Measurements from ENCODE around the gene ADI1. TPM values are rescaled to one million over a fixed set of nuclear protein-coding genes. Genes with fewer than 3 reads are reported as not detected.

ADI1 gene
- total and polyA plus RNA-seq, 2 of the 4 experiments (the other 2 are of a cell fraction): 43.2 to 46.0 TPM

DNA sequence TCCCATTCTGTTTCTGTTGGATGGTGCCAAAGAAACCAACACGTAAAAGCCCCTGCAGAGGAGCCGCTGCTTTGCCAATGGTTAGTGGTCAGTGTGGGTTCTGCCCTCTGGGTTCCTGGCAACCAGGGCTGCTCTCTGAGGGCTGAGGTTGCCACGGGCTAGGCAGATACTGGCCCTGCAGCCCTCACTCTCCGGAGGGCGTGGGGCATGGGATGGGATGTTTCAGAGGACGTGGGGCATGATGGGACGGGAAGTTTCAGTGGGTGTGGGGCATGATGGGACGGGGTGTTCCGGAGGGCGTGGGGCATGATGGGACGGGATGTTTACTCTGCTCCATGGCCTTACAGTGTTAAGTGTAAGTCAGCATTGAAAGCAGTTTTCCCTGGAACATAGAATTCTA, 34.2 kb downstream of the ADI1 start:
- Histone ChIP-seq H2AK9ac (replicated peaks; ENCODE audit: low read depth, low read length, poor library complexity) (no peak overlapping the region), H2AFZ (replicated peaks; ENCODE audit: low read length, poor library complexity) (peak overlapping the region; percentile 58), H2BK15ac (ENCODE audit: low read depth, low read length) (no peak overlapping the region), H4K91ac (ENCODE audit: insufficient read depth, low read depth, low read length) (no peak overlapping the region), H3K23ac (ENCODE audit: low read depth, low read length) (no peak overlapping the region), H3K27ac (ENCODE audit: insufficient read depth, low read length) (no peak overlapping the region), H2BK20ac (ENCODE audit: low read depth, low read length) (no peak overlapping the region), H3K56ac (ENCODE audit: extremely low read depth, insufficient read depth, low read length) (no peak overlapping the region), H3K18ac (ENCODE audit: low read depth, low read length) (no peak overlapping the region), H3K4ac (ENCODE audit: low read depth, low read length) (no peak overlapping the region), H2AK5ac (ENCODE audit: low read depth, low read length) (no peak overlapping the region), H3K27me3 (ENCODE audit: control insufficient read depth, insufficient read depth, low read length) (no peaks in the 10 kb centered on the region), H3K9ac (ENCODE audit: low read depth, low read length) (no peak overlapping the region), H4K20me1 (ENCODE audit: insufficient read depth, low read length) (no peaks in the 10 kb centered on the region), H4K5ac (ENCODE audit: low read depth, low read length) (no peak overlapping the region), H3K4me1 (ENCODE audit: control insufficient read depth, insufficient read depth, low read length) (no peaks in the 10 kb centered on the region; the same call in 1 of the 2 replicates), H4K8ac (ENCODE audit: low read depth in 2 of 2, low read length in 2 of 2) (no peak overlapping the region), H3K9me1 (ENCODE audit: insufficient read depth, low read length) (no peaks in the 10 kb centered on the region), H3K4me2 (ENCODE audit: low read depth, low read length) (no peak overlapping the region), H3K4me3 (ENCODE audit: insufficient read depth, low read depth, low read length) (no peak overlapping the region), H2BK120ac (ENCODE audit: low read depth, low read length) (no peak overlapping the region), H3K14ac (replicated peaks; ENCODE audit: low read depth, low read length) (no peak overlapping the region), H3K79me1 (ENCODE audit: low read depth in 1 of 2, low read length in 2 of 2) (no peaks in the 10 kb centered on the region), H3K36me3 (ENCODE audit: control insufficient read depth, insufficient read depth, low read length) (peaks cover 13% of the 10 kb centered on the region; the same call in 1 of the 2 replicates), H2BK5ac (ENCODE audit: low read depth, low read length, poor library complexity, severe bottlenecking) (no peak overlapping the region), H3K9me3 (ENCODE audit: control insufficient read depth, insufficient read depth, low read length) (no peaks in the 10 kb centered on the region)
- intact Hi-C loops (cut with micrococcal nuclease): no loop called here
- DNase-seq (no peak), ATAC-seq (ENCODE audit: low read depth) (no peak)
- POLR2A ChIA-PET (ENCODE audit: unreplicated experiment): no interaction called here
- dilution Hi-C loops (cut with HindIII; ENCODE audit: low sequenced_read_pairs, unreplicated experiment): no loop called here
- in situ Hi-C loops (cut with MboI; ENCODE audit: low sequenced_read_pairs): no loop called here
- CTCF ChIA-PET: no interaction called here
- no TSS peak for BruUV-seq (replicated peaks)
- TF ChIP-seq USF2 (IDR thresholded peaks at IDR 0.05; ENCODE audit: low read depth, low read length) (no peak), MAFK (IDR thresholded peaks at IDR 0.05; ENCODE audit: low read depth, low read length) (no peak), FOS (IDR thresholded peaks at IDR 0.05; ENCODE audit: low read depth, low read length) (no peak), CEBPB (IDR thresholded peaks at IDR 0.05; ENCODE audit: low read depth, low read length) (no peak), SMC3 (IDR thresholded peaks at IDR 0.05; ENCODE audit: low read depth, low read length) (no peak), BHLHE40 (IDR thresholded peaks at IDR 0.05; ENCODE audit: low read depth, low read length) (no peak), NFE2L2 (IDR thresholded peaks at IDR 0.05; ENCODE audit: low read depth, low read length) (no peak), RAD21 (IDR thresholded peaks at IDR 0.05; ENCODE audit: low read length) (no peak)
- TF ChIP-seq, protein P1, sequence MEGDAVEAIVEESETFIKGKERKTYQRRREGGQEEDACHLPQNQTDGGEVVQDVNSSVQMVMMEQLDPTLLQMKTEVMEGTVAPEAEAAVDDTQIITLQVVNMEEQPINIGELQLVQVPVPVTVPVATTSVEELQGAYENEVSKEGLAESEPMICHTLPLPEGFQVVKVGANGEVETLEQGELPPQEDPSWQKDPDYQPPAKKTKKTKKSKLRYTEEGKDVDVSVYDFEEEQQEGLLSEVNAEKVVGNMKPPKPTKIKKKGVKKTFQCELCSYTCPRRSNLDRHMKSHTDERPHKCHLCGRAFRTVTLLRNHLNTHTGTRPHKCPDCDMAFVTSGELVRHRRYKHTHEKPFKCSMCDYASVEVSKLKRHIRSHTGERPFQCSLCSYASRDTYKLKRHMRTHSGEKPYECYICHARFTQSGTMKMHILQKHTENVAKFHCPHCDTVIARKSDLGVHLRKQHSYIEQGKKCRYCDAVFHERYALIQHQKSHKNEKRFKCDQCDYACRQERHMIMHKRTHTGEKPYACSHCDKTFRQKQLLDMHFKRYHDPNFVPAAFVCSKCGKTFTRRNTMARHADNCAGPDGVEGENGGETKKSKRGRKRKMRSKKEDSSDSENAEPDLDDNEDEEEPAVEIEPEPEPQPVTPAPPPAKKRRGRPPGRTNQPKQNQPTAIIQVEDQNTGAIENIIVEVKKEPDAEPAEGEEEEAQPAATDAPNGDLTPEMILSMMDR (conservative IDR thresholded peaks at IDR 0.05; ENCODE audit: low read depth, low read length): no peak
- TF ChIP-seq, protein P2, sequence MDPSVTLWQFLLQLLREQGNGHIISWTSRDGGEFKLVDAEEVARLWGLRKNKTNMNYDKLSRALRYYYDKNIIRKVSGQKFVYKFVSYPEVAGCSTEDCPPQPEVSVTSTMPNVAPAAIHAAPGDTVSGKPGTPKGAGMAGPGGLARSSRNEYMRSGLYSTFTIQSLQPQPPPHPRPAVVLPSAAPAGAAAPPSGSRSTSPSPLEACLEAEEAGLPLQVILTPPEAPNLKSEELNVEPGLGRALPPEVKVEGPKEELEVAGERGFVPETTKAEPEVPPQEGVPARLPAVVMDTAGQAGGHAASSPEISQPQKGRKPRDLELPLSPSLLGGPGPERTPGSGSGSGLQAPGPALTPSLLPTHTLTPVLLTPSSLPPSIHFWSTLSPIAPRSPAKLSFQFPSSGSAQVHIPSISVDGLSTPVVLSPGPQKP (IDR thresholded peaks at IDR 0.05; ENCODE audit: borderline replicate concordance, low read depth, low read length): no peak
- 93% methylated on average over 6 of the region's 11 CpGs; no CpG with 5 or more reads in 1 of the 2 experiments for WGBS, 2 experiments (ENCODE audit: extremely low coverage in 2 of 2, insufficient read length in 1 of 2)

Measured in IMR-90 (cell line).